Adrenal gland (tissue), 12 donors: Measurements from ENCODE around the gene ZFAND5. TPM values are rescaled to one million over a fixed set of nuclear protein-coding genes. Genes with fewer than 3 reads are reported as not detected.

Source experiments
- DNase-seq, 7 donors: peaks; one replicate each; pipeline ENCODE4 v3.0.0-alpha.2; 2019 to 2020
- H3K27ac ChIP-seq, 5 donors: fragments of 200-600 bp; sonication (generic) in 4 of 5; 1 replicate in 3 of 5; 2 replicates in 2 of 5; pipeline versions ENCODE4 v1.5.1 to v1.8.0; 2016 to 2020; ENCODE audit warnings: mild to moderate bottlenecking in 1 of 5
- H3K27me3 ChIP-seq: fragments of 200-600 bp; 2 replicates; pipeline ENCODE4 v1.8.0; 2021
- H3K36me3 ChIP-seq, 2 donors: fragments of 200-600 bp; replicated peaks in 1 of 2; 1 replicate in 1 of 2; 2 replicates in 1 of 2; pipeline versions ENCODE4 v1.5.1 to v1.8.0; 2018 to 2022
- H3K4me1 ChIP-seq, 2 donors: fragments of 200-600 bp; replicated peaks in 1 of 2; 1 replicate in 1 of 2; 2 replicates in 1 of 2; pipeline versions ENCODE4 v1.5.1 to v1.8.0; 2018 to 2021
- H3K4me3 ChIP-seq, 4 donors: fragments of 200-600 bp; sonication (generic) in 3 of 4; one replicate each; pipeline ENCODE4 v1.5.1; 2016 to 2018
- H3K9me3 ChIP-seq, 3 donors: fragments of 200-600 bp; sonication (generic) in 1 of 3; replicated peaks in 1 of 3; 1 replicate in 2 of 3; 2 replicates in 1 of 3; pipeline versions ENCODE4 v1.5.1 to v1.8.0; 2016 to 2021
- POLR2A ChIP-seq, 2 donors: fragments of 450-650 bp; IDR thresholded peaks; one replicate each; pipeline ENCODE4 v1.6.1; 2017; ENCODE audit warnings: antibody characterized with exemption in 2 of 2, mild to moderate bottlenecking in 2 of 2, moderate library complexity in 1 of 2
- WGBS, 4 donors: extraction: QIAGEN DNeasy Blood & Tissue Kit in 2 of 4; methylation state at CpG; one replicate each; pipeline versions ENCODE4 v1.1.5 to v1.1.7; 2013 to 2017; 5-methylcytosine and 5-hydroxymethylcytosine counted together
- intact Hi-C, 2 donors: fragments of 100-400 bp; cut with DNase I; formaldehyde crosslinking; loops; one replicate each; pipeline versions ENCODE4 v1.14.1 to v1.15.0; 2022 to 2023
- polyA plus RNA-seq, 3 donors: library from polyadenylated mRNA; stranded (reverse); fragments of 200-250 nt in 2 of 3; fragments of 350-450 nt in 1 of 3; fragmentation: Illumina TruSeq in 1 of 3; extraction: RNeasy Lipid Tissue Mini Kit (QIAGEN cat#74804) in 1 of 3; gene quantifications; one replicate each; pipeline ENCODE4 v1.2.3, GENCODE V29; 2013 to 2014
- total RNA-seq, 9 donors: library from RNA; depleted of rRNA in 4 of 9; stranded (reverse); fragments of >200 nt in 4 of 9; fragments of 120-200 nt in 1 of 9; fragmentation: NEBNext Ultra II Directional in 1 of 9; extraction: Animal tissue kit (Norgen Biotek cat#: 25700) in 1 of 9; gene quantifications; one replicate each; pipeline versions ENCODE4 v1.1.0 to v1.2.4, GENCODE V29; 2013 to 2023
- TF ChIP-seq, protein P1 (sequence below), 6 experiments: fragments of 450-650 bp in 4 of 6; fragments of 200-600 bp in 2 of 6; sonication (generic) in 1 of 6; IDR thresholded peaks; 1 replicate in 5 of 6; 2 replicates in 1 of 6; pipeline versions ENCODE4 v1.5.1 to v1.8.0; 2016 to 2021; ENCODE audit warnings: antibody characterized with exemption in 6 of 6, mild to moderate bottlenecking in 2 of 6, moderate library complexity in 1 of 6
- donor health status: healthy with polysubstance abuse.
- donor health status: Bipolar disorder and iron deficiency.
- donor health status: DM: yes; HTN: yes; CAD: no.
- donor health status: DM: no; HTN: no; CAD: no.
- donor health status: DM: no; HTN: no; CAD: no.
- donor health status: DM: yes; HTN: yes; CAD: no.

Gene ZFAND5
- total and polyA plus RNA-seq, 12 donors: 119 to 326 (median 193) TPM

GRCh38 chr9:72360324-72360723 lies 4.7 kb downstream of the ZFAND5 start:
- no peaks in the 10 kb centered on the region for H3K27me3 ChIP-seq
- no peaks in the 10 kb centered on the region for H3K9me3 ChIP-seq
- peak overlapping the region in 1 of 4 donors; percentile 96 for H3K4me3 ChIP-seq
- no peak for DNase-seq
- no peak overlapping the region for H3K27ac ChIP-seq
- H3K36me3 ChIP-seq: peaks cover 0 to 46% of the 10 kb centered on the region in 2 donors
- peaks cover 40 to 61% of the 10 kb centered on the region in 2 donors for H3K4me1 ChIP-seq
- TF ChIP-seq, protein P1, sequence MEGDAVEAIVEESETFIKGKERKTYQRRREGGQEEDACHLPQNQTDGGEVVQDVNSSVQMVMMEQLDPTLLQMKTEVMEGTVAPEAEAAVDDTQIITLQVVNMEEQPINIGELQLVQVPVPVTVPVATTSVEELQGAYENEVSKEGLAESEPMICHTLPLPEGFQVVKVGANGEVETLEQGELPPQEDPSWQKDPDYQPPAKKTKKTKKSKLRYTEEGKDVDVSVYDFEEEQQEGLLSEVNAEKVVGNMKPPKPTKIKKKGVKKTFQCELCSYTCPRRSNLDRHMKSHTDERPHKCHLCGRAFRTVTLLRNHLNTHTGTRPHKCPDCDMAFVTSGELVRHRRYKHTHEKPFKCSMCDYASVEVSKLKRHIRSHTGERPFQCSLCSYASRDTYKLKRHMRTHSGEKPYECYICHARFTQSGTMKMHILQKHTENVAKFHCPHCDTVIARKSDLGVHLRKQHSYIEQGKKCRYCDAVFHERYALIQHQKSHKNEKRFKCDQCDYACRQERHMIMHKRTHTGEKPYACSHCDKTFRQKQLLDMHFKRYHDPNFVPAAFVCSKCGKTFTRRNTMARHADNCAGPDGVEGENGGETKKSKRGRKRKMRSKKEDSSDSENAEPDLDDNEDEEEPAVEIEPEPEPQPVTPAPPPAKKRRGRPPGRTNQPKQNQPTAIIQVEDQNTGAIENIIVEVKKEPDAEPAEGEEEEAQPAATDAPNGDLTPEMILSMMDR (IDR thresholded peaks at IDR 0.05): no peak
- no peak for TF ChIP-seq POLR2A (IDR thresholded peaks at IDR 0.05)
- intact Hi-C loops: no loop called here

- TF ChIP-seq, protein P1 (IDR thresholded peaks at IDR 0.05): no peak
- TF ChIP-seq POLR2A (IDR thresholded peaks at IDR 0.05): no peak
- Histone ChIP-seq H3K4me3 (no peak overlapping the region), H3K36me3 (peaks cover 0 to 79% of the 10 kb centered on the region in 2 donors), H3K27ac (peak overlapping the region in 3 of 5 donors; percentile 40 to 53 (median 44)), H3K4me1 (peaks cover 40 to 53% of the 10 kb centered on the region in 2 donors), H3K9me3 (no peaks in the 10 kb centered on the region), H3K27me3 (no peaks in the 10 kb centered on the region)
- DNase-seq: peak in 3 of 7 donors; percentile 18 to 39 (median 30)
- WGBS, 4 donors: 34 to 41% (median 36%) methylated on average over 8 of the region's 8 CpGs
- intact Hi-C loops: loop anchor here in 1 of 2 donors (5.0 to 10.0 kb wide), 2 partner anchors 59 to 239 kb away; no protein-coding TSS in a partner anchor
These were observed 8.9 kb downstream of the ZFAND5 start for GRCh38 chr9:72356041-72356582.

GRCh38 chr9:72355153-72355552 lies 9.9 kb downstream of the ZFAND5 start:
- 86 to 90% (median 89%) methylated on average over 4 of the region's 4 CpGs for WGBS, 4 donors
- no peak overlapping the region for H3K4me3 ChIP-seq
- peaks cover 31 to 44% of the 10 kb centered on the region in 2 donors for H3K4me1 ChIP-seq
- no peaks in the 10 kb centered on the region for H3K27me3 ChIP-seq
- TF ChIP-seq, protein P1 (IDR thresholded peaks at IDR 0.05): no peak
- no peak for TF ChIP-seq POLR2A (IDR thresholded peaks at IDR 0.05)
- no peak for DNase-seq
- peaks cover 0 to 76% of the 10 kb centered on the region in 2 donors for H3K36me3 ChIP-seq
- H3K27ac ChIP-seq: no peak overlapping the region
- H3K9me3 ChIP-seq: no peaks in the 10 kb centered on the region
- intact Hi-C loops: loop anchor here in 1 of 2 donors (5.0 to 10.0 kb wide), 2 partner anchors 58 to 240 kb away; no protein-coding TSS in a partner anchor

GRCh38 chr9:72354704-72355103 lies 10.3 kb downstream of the ZFAND5 start:
- 80 to 93% (median 93%) methylated on average over 1 of the region's 1 CpG for WGBS, 4 donors
- no peaks in the 10 kb centered on the region for H3K27me3 ChIP-seq
- H3K4me1 ChIP-seq: peaks cover 26 to 39% of the 10 kb centered on the region in 2 donors
- DNase-seq: no peak
- TF ChIP-seq POLR2A (IDR thresholded peaks at IDR 0.05): no peak
- TF ChIP-seq, protein P1 (IDR thresholded peaks at IDR 0.05): no peak
- H3K4me3 ChIP-seq: no peak overlapping the region
- H3K36me3 ChIP-seq: peaks cover 0 to 72% of the 10 kb centered on the region in 2 donors
- intact Hi-C loops: loop anchor here in 1 of 2 donors (5.0 to 10.0 kb wide), 2 partner anchors 57 to 240 kb away; no protein-coding TSS in a partner anchor
- H3K9me3 ChIP-seq: no peaks in the 10 kb centered on the region
- no peak overlapping the region for H3K27ac ChIP-seq
